WTC11 (cell line): ENCODE measurements around the gene LTBP1.

ENCODE experiments used
- ATF2 ChIP-seq: sonication (generic); formaldehyde crosslinking; IDR thresholded peaks from 2 replicates; pipeline ENCODE4 v1.8.1; 2022; ENCODE audit warnings: low read depth, missing genetic modification reagents, borderline replicate concordance
- CREM ChIP-seq: sonication (generic); formaldehyde crosslinking; IDR thresholded peaks from 2 replicates; pipeline ENCODE4 v1.8.1; 2022; ENCODE audit warnings: mild to moderate bottlenecking, missing genetic modification reagents, moderate library complexity
- CTCF ChIP-seq: fragments of 200-600 bp; IDR thresholded peaks from 2 replicates; pipeline ENCODE4 v1.8.0; 2022; ENCODE audit warnings: antibody characterized with exemption
- ERG ChIP-seq: fragments of 250-450 bp; sonication (Bioruptor Pico); IDR thresholded peaks from 2 replicates; pipeline ENCODE4 v1.8.0; 2021; ENCODE audit warnings: mild to moderate bottlenecking
- ESRRA ChIP-seq: sonication (generic); formaldehyde crosslinking; IDR thresholded peaks from 2 replicates; pipeline ENCODE4 v1.8.1; 2022; ENCODE audit warnings: mild to moderate bottlenecking, missing genetic modification reagents, borderline replicate concordance
- FOXJ3 ChIP-seq: sonication (generic); formaldehyde crosslinking; IDR thresholded peaks from 2 replicates; pipeline ENCODE4 v1.9.0; 2021; ENCODE audit warnings: missing genetic modification reagents, mild to moderate bottlenecking, borderline replicate concordance
- IRF2 ChIP-seq: sonication (generic); formaldehyde crosslinking; IDR thresholded peaks from 2 replicates; pipeline ENCODE4 v1.8.0; 2022; ENCODE audit warnings: low read depth, missing genetic modification reagents, borderline replicate concordance
- NR3C1 ChIP-seq: sonication (generic); formaldehyde crosslinking; conservative IDR thresholded peaks from 2 replicates; pipeline ENCODE4 v1.8.1; 2023; ENCODE audit warnings: low read depth, mild to moderate bottlenecking, missing genetic modification reagents
- USF1 ChIP-seq: sonication (generic); formaldehyde crosslinking; IDR thresholded peaks from 2 replicates; pipeline ENCODE4 v1.8.0; 2022; ENCODE audit warnings: mild to moderate bottlenecking, missing genetic modification reagents
- USF2 ChIP-seq: sonication (generic); formaldehyde crosslinking; IDR thresholded peaks from 2 replicates; pipeline ENCODE4 v1.8.1; 2023; ENCODE audit warnings: mild to moderate bottlenecking, missing genetic modification reagents, moderate library complexity

GRCh38 chr2:32952761-32953476 is 6.2 kb downstream of the LTBP1 start:
- no peak for TF ChIP-seq CTCF
- no peak for TF ChIP-seq FOXJ3
- no peak for TF ChIP-seq USF1 (CRISPR knock-in tag)
- no peak for TF ChIP-seq CREM (CRISPR knock-in tag)
- no peak for TF ChIP-seq ESRRA (CRISPR knock-in tag)
- no peak for TF ChIP-seq USF2 (CRISPR knock-in tag)
- no peak for TF ChIP-seq ERG (CRISPR knock-in tag)
- TF ChIP-seq NR3C1 (CRISPR knock-in tag) = no peak
- TF ChIP-seq IRF2 (CRISPR knock-in tag) = no peak
- no peak for TF ChIP-seq ATF2
